Neural progenitor cell (in vitro differentiated cells): Measurements from ENCODE around the gene NLRP8. TPM values are rescaled to one million over a fixed set of nuclear protein-coding genes. Genes with fewer than 3 reads are reported as not detected.
"Not testable (repeated sequence)": the region's sequence is repeated elsewhere in the genome, so short reads cannot be mapped to it uniquely, and the experiment has no call there.

Experiments used
- DNase-seq: peaks from one replicate; pipeline ENCODE4 v3.0.0-alpha.2; 2016; ENCODE audit warnings: low spot score
- H2AFZ ChIP-seq: fragments of 200-600 bp; sonication (generic); replicated peaks from 2 replicates; pipeline ENCODE4 v1.6.1; 2016; ENCODE audit warnings: antibody characterized with exemption
- H3F3A ChIP-seq: fragments of 200-600 bp; sonication (generic); 2 replicates; pipeline ENCODE4 v1.6.1; 2016; ENCODE audit warnings: antibody characterized with exemption, low read depth
- H3K27ac ChIP-seq: fragments of 200-600 bp; sonication (generic); 2 replicates; pipeline ENCODE4 v1.5.1; 2016; ENCODE audit warnings: mild to moderate bottlenecking
- H3K27me3 ChIP-seq: fragments of 200-600 bp; sonication (generic); 2 replicates; pipeline ENCODE4 v1.6.1; 2016; ENCODE audit warnings: mild to moderate bottlenecking, moderate library complexity
- H3K36me3 ChIP-seq: fragments of 200-600 bp; sonication (generic); 2 replicates; pipeline ENCODE4 v1.5.1; 2016
- H3K4me1 ChIP-seq: fragments of 200-600 bp; sonication (generic); 2 replicates; pipeline ENCODE4 v1.6.1; 2016; ENCODE audit warnings: mixed run types
- H3K4me2 ChIP-seq: fragments of 200-600 bp; sonication (generic); 2 replicates; pipeline ENCODE4 v1.6.1; 2016
- H3K4me3 ChIP-seq: fragments of 200-600 bp; sonication (generic); 2 replicates; pipeline ENCODE4 v1.5.1; 2016
- H3K79me2 ChIP-seq: fragments of 200-600 bp; sonication (generic); 2 replicates; pipeline ENCODE4 v1.6.1; 2016; ENCODE audit warnings: low read depth
- H3K9ac ChIP-seq: fragments of 200-600 bp; sonication (generic); 2 replicates; pipeline ENCODE4 v1.6.1; 2016
- H3K9me3 ChIP-seq: fragments of 200-600 bp; sonication (generic); 2 replicates; pipeline ENCODE4 v1.5.1; 2016; ENCODE audit warnings: low read depth
- H4K20me1 ChIP-seq: fragments of 200-600 bp; sonication (generic); 2 replicates; pipeline ENCODE4 v1.6.1; 2016; ENCODE audit warnings: low read depth
- H3K27ac Mint-ChIP-seq: 3 replicates; pipeline ENCODE4 v1.8.0; 2021; ENCODE audit warnings: mixed read lengths
- H3K27me3 Mint-ChIP-seq: 2 replicates; pipeline ENCODE4 v1.8.0; 2022; ENCODE audit warnings: low read depth, mild to moderate bottlenecking, inconsistent platforms, moderate library complexity, mixed read lengths; ENCODE audit not compliant: insufficient read depth
- H3K36me3 Mint-ChIP-seq: 3 replicates; pipeline ENCODE4 v1.8.0; 2021; ENCODE audit warnings: mixed read lengths
- H3K4me1 Mint-ChIP-seq: 3 replicates; pipeline ENCODE4 v1.8.0; 2021; ENCODE audit warnings: mixed read lengths
- H3K4me3 Mint-ChIP-seq: 3 replicates; pipeline ENCODE4 v1.8.0; 2021; ENCODE audit warnings: mild to moderate bottlenecking, moderate library complexity, mixed read lengths
- H3K9me3 Mint-ChIP-seq: 3 replicates; pipeline ENCODE4 v1.8.0; 2020; ENCODE audit warnings: mixed read lengths
- EZH2 ChIP-seq: fragments of 200-600 bp; sonication (generic); IDR thresholded peaks from 2 replicates; pipeline ENCODE4 v1.6.1; 2017; ENCODE audit warnings: antibody characterized with exemption, mild to moderate bottlenecking, moderate library complexity
- EZH2phosphoT487 ChIP-seq: fragments of 200-600 bp; sonication (generic); IDR thresholded peaks from 2 replicates; pipeline ENCODE4 v1.6.1; 2017; ENCODE audit warnings: antibody characterized with exemption
- total RNA-seq: library from RNA; depleted of rRNA; stranded (reverse); fragments of >200 nt; gene quantifications from 2 replicates; pipeline ENCODE4 v1.2.3, GENCODE V29; 2015; ENCODE audit warnings: low replicate concordance
- TF ChIP-seq, protein P1 (sequence below): fragments of 200-600 bp; sonication (generic); IDR thresholded peaks from 2 replicates; pipeline ENCODE4 v1.5.1; 2017; ENCODE audit warnings: antibody characterized with exemption, mild to moderate bottlenecking

The NLRP8 gene
- total RNA-seq, 1 donor from 2014 or later: not detected

DNA sequence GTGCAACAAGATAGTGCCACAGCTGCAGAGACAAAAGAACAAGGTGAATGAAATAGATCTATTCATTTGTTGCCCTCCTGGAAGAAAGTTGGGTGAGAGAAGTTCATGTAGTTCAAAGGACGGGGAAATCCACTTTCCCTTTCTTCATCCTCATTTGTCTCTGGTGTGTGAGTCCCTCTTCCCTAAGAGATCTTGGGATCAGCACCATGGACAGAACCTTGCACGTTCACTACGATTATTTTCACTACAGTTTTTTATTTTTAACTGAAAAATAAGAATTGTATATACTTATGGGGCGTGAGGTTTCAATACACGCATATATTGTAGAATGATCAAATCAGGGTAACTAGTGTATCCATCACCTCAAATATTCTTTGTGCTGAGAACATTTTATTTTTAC lies 68.1 kb downstream of the NLRP8 start:
- Histone ChIP-seq H3K36me3 (no peaks in the 10 kb centered on the region), H3K27me3 (no peaks in the 10 kb centered on the region), H4K20me1 (no peaks in the 10 kb centered on the region), H3K9me3 (peaks cover 13% of the 10 kb centered on the region), H3K4me2 (no peak overlapping the region), H3K27ac (no peak overlapping the region), H3K9ac (no peak overlapping the region), H2AFZ (no peak overlapping the region), H3K4me3 (no peak overlapping the region), H3F3A (no peaks in the 10 kb centered on the region), H3K79me2 (no peaks in the 10 kb centered on the region), H3K4me1 (no peaks in the 10 kb centered on the region)
- TF ChIP-seq EZH2 (no peak), EZH2phosphoT487 (no peak)
- TF ChIP-seq, protein P1, sequence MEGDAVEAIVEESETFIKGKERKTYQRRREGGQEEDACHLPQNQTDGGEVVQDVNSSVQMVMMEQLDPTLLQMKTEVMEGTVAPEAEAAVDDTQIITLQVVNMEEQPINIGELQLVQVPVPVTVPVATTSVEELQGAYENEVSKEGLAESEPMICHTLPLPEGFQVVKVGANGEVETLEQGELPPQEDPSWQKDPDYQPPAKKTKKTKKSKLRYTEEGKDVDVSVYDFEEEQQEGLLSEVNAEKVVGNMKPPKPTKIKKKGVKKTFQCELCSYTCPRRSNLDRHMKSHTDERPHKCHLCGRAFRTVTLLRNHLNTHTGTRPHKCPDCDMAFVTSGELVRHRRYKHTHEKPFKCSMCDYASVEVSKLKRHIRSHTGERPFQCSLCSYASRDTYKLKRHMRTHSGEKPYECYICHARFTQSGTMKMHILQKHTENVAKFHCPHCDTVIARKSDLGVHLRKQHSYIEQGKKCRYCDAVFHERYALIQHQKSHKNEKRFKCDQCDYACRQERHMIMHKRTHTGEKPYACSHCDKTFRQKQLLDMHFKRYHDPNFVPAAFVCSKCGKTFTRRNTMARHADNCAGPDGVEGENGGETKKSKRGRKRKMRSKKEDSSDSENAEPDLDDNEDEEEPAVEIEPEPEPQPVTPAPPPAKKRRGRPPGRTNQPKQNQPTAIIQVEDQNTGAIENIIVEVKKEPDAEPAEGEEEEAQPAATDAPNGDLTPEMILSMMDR: no peak
- Mint-ChIP-seq H3K36me3 (no peaks in the 10 kb centered on the region), H3K4me3 (no peak overlapping the region), H3K4me1 (no peaks in the 10 kb centered on the region), H3K9me3 (peaks cover 28% of the 10 kb centered on the region), H3K27me3 (peaks cover 2% of the 10 kb centered on the region), H3K27ac (no peak overlapping the region)
- peak; percentile 9 for DNase-seq

DNA sequence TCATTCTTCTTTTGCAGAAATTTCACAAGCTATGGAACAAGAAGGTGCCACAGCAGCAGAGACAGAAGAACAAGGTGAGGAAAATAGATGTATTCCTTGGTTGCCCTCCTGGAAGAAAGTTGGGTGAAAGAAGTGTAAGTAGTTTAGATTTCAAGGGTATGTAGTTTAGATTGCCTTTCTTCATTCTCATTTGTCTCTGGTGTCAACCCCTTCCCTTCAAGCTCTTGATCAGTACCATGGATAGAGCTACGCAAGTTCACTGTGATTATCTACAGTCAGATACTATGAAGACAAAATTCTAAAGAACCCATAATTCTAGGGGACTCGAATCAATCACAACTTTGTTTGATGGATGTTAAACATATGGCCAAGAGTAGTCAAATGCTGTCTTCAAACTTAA lies 71.7 kb downstream of the NLRP8 start:
- not testable (repeated sequence) for H3K4me2 ChIP-seq, H3K27ac Mint-ChIP-seq, H4K20me1 ChIP-seq, H3K4me3 ChIP-seq, H3K27ac ChIP-seq, H3K4me1 Mint-ChIP-seq, H3K9ac ChIP-seq, H3K4me3 Mint-ChIP-seq, H3K36me3 Mint-ChIP-seq, H3K79me2 ChIP-seq, H3K4me1 ChIP-seq, H3K27me3 Mint-ChIP-seq, H3F3A ChIP-seq, DNase-seq, H3K36me3 ChIP-seq, H2AFZ ChIP-seq, H3K27me3 ChIP-seq
- peaks cover 21% of the 10 kb centered on the region for H3K9me3 ChIP-seq
- H3K9me3 Mint-ChIP-seq: peaks cover 25% of the 10 kb centered on the region

DNA sequence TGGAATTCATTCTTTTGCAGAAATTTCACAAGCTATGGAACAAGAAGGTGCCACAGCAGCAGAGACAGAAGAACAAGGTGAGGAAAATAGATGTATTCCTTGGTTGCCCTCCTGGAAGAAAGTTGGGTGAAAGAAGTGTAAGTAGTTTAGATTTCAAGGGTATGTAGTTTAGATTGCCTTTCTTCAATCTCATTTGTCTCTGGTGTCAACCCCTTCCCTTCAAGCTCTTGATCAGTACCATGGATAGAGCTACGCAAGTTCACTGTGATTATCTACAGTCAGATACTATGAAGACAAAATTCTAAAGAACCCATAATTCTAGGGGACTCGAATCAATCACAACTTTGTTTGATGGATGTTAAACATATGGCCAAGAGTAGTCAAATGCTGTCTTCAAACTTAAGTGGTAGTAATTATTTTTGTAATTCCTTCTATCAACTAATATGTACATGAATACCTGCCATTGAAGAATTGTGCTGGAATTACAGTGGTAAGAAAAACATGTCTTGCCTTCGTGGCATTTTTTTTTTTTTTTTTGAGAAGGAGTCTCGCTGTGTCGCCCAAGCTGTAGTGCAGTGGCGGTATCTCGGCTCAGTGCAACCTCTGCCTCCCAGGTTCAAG lies 72.8 kb downstream of the NLRP8 start:
- not testable (repeated sequence) for H3K4me3 Mint-ChIP-seq, H3K79me2 ChIP-seq, H3K27me3 Mint-ChIP-seq, H3K27ac ChIP-seq, H3K36me3 Mint-ChIP-seq, H4K20me1 ChIP-seq, H2AFZ ChIP-seq, H3K27me3 ChIP-seq, H3K9ac ChIP-seq, H3K4me2 ChIP-seq, H3K27ac Mint-ChIP-seq, H3K4me3 ChIP-seq, H3K4me1 Mint-ChIP-seq, H3K4me1 ChIP-seq, H3K36me3 ChIP-seq, H3F3A ChIP-seq, DNase-seq
- H3K9me3 Mint-ChIP-seq: peaks cover 29% of the 10 kb centered on the region
- peaks cover 14% of the 10 kb centered on the region for H3K9me3 ChIP-seq

DNA sequence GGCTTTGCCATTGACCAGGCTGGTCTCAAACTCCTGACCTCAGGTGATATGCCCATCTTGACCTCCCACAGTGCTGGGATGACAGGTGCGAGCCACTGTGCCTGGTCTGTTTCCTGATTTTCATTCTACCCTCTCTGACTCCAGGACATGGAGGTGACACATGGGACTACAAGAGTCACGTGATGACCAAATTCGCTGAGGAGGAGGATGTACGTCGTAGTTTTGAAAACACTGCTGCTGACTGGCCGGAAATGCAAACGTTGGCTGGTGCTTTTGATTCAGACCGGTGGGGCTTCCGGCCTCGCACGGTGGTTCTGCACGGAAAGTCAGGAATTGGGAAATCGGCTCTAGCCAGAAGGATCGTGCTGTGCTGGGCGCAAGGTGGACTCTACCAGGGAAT lies 79.1 kb downstream of the NLRP8 start:
- peaks cover 12% of the 10 kb centered on the region for H3K9me3 ChIP-seq
- Mint-ChIP-seq H3K27me3 (peaks cover 3% of the 10 kb centered on the region), H3K36me3 (no peaks in the 10 kb centered on the region)

More for the DNA sequence above, 79.1 kb downstream of the NLRP8 start:
- H3K4me2 ChIP-seq: no peak overlapping the region
- no peaks in the 10 kb centered on the region for H4K20me1 ChIP-seq
- H3K27ac ChIP-seq: no peak overlapping the region
- Mint-ChIP-seq H3K27ac (no peak overlapping the region), H3K4me1 (no peaks in the 10 kb centered on the region), H3K9me3 (peaks cover 43% of the 10 kb centered on the region), H3K4me3 (no peak overlapping the region)
- DNase-seq: no peak
- no peaks in the 10 kb centered on the region for H3K27me3 ChIP-seq
- no peaks in the 10 kb centered on the region for H3F3A ChIP-seq
- no peak overlapping the region for H3K9ac ChIP-seq
- no peak overlapping the region for H3K4me3 ChIP-seq
- TF ChIP-seq, protein P1: no peak
- TF ChIP-seq EZH2: no peak
- no peak for TF ChIP-seq EZH2phosphoT487
- no peaks in the 10 kb centered on the region for H3K36me3 ChIP-seq
- H3K4me1 ChIP-seq: no peaks in the 10 kb centered on the region
- H3K79me2 ChIP-seq: no peaks in the 10 kb centered on the region
- H2AFZ ChIP-seq: no peak overlapping the region

Other genes starting within 250 kb of the NLRP8 start
- not detected in 2 replicates for gene NLRP9, start 209.4 kb upstream of the NLRP8 start, total RNA-seq
- gene RFPL4A, start 188.7 kb upstream of the NLRP8 start, total RNA-seq: not detected in 2 replicates
- not detected in 2 replicates for gene RFPL4AL1, start 178.7 kb upstream of the NLRP8 start, total RNA-seq
- not detected in 2 replicates for gene NLRP11, start 115.8 kb upstream of the NLRP8 start, total RNA-seq
- not detected in 2 replicates for gene NLRP4, start 111.3 kb upstream of the NLRP8 start, total RNA-seq
- not detected in 2 replicates for gene NLRP13, start 15.5 kb upstream of the NLRP8 start, total RNA-seq
- gene NLRP5, start 38.9 kb downstream of the NLRP8 start, total RNA-seq: not detected in 2 replicates
- 2.2 and 30.0 TPM in 2 replicates for gene ZNF787, start 173.5 kb downstream of the NLRP8 start, total RNA-seq
- 7.0 and 51.8 TPM in 2 replicates for gene ZNF444, start 193.5 kb downstream of the NLRP8 start, total RNA-seq
- 0.71 and 1.8 TPM in 2 replicates for gene GALP, start 228.2 kb downstream of the NLRP8 start, total RNA-seq
- not detected in 2 replicates for gene ZSCAN5B, start 250.0 kb downstream of the NLRP8 start, total RNA-seq